Rectal smooth muscle tissue (tissue), 1 donor: ENCODE data around the gene CDK13.
"Not testable (repeated sequence)": the region's sequence is repeated elsewhere in the genome, so short reads cannot be mapped to it uniquely, and the experiment has no call there.

Experiments used
- H3K27ac ChIP-seq: one replicate; pipeline ENCODE4 v1.7.0; 2013; ENCODE audit warnings: low read depth, low read length, inconsistent platforms
- H3K27me3 ChIP-seq: one replicate; pipeline ENCODE4 v1.7.0; 2013; ENCODE audit warnings: low read length; ENCODE audit not compliant: control insufficient read depth, insufficient read depth
- H3K36me3 ChIP-seq: one replicate; pipeline ENCODE4 v1.7.0; 2013; ENCODE audit warnings: low read length; ENCODE audit not compliant: control insufficient read depth, insufficient read depth
- H3K4me1 ChIP-seq: one replicate; pipeline ENCODE4 v1.7.0; 2013; ENCODE audit warnings: low read length; ENCODE audit not compliant: control insufficient read depth, insufficient read depth
- H3K4me3 ChIP-seq: one replicate; pipeline ENCODE4 v1.7.0; 2013; ENCODE audit warnings: low read length
- H3K9ac ChIP-seq: one replicate; pipeline ENCODE4 v1.7.0; 2013; ENCODE audit warnings: low read length

The CDK13 gene

GRCh38 chr7:40097728-40098127 is 147.7 kb downstream of the CDK13 start:
- no peak overlapping the region for H3K4me3 ChIP-seq
- H3K27me3 ChIP-seq = no peaks in the 10 kb centered on the region
- H3K27ac ChIP-seq = no peak overlapping the region
- peaks cover 13% of the 10 kb centered on the region for H3K36me3 ChIP-seq
- no peak overlapping the region for H3K9ac ChIP-seq
- H3K4me1 ChIP-seq = no peaks in the 10 kb centered on the region

- Histone ChIP-seq H3K36me3 (peaks cover 9% of the 10 kb centered on the region), H3K9ac (no peak overlapping the region), H3K27ac (no peak overlapping the region), H3K4me3 (no peak overlapping the region), H3K27me3 (no peaks in the 10 kb centered on the region), H3K4me1 (no peaks in the 10 kb centered on the region)
These were observed 148.8 kb downstream of the CDK13 start for GRCh38 chr7:40098810-40099209.

DNA sequence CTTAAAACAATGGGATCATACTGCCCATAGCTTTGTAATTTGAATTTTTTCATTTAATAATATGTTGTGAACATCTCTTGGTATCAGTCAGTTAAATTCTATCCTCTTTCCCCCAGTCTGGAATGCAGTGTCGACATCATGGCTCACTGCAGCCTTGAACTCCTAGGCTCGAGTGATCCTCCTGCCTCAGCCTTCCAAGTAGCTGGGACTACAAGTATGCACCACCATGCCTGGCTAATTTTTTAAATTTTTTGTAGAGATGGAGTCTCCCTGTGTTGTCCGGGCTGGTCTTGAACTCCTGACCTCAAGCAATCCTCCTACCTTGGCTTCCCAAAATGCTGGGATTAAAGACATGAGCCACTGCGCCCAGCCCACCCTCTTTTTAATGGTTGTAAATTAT is 149.8 kb downstream of the CDK13 start:
- Histone ChIP-seq H3K4me3 (no peak overlapping the region), H3K27ac (no peak overlapping the region), H3K4me1 (no peaks in the 10 kb centered on the region), H3K27me3 (no peaks in the 10 kb centered on the region), H3K9ac (no peak overlapping the region), H3K36me3 (peaks cover under 1% of the 10 kb centered on the region)

GRCh38 chr7:40101201-40101600 is 151.1 kb downstream of the CDK13 start:
- H3K4me3 ChIP-seq = no peak overlapping the region
- no peaks in the 10 kb centered on the region for H3K36me3 ChIP-seq
- no peaks in the 10 kb centered on the region for H3K4me1 ChIP-seq
- no peak overlapping the region for H3K9ac ChIP-seq
- no peak overlapping the region for H3K27ac ChIP-seq
- H3K27me3 ChIP-seq = no peaks in the 10 kb centered on the region

GRCh38 chr7:40102897-40103296 is 152.8 kb downstream of the CDK13 start:
- Histone ChIP-seq H3K36me3 (no peaks in the 10 kb centered on the region), H3K27ac (no peak overlapping the region), H3K4me1 (no peaks in the 10 kb centered on the region), H3K4me3 (no peak overlapping the region), H3K9ac (no peak overlapping the region), H3K27me3 (no peaks in the 10 kb centered on the region)

DNA sequence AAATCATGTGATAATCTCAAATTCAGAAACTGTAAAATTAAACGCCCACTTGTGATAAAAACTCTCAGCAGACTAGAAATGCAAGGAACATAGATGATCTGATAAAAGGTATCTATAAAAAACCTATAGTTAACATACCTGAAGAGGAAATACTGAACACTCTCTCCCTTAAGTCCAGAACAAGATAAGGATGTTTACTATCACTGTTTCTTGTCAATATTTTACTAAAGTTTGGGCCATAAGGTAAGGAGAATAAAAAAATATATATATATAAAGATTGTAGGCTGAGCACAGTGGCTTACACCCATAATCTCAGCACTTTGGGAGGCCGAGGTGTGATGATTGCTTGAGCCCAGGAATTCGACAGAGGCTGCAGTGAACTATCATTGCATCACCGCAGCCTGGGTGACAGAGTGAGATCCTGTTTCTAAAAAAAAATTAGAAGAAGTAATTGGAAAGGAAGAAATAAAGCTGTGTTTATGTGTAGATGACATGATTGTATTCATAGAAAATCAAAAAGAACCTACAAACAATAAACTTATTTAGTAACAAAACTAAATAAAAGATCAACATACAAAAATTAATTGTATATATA is 155.9 kb downstream of the CDK13 start:
- H3K9ac ChIP-seq = no peak overlapping the region

GRCh38 chr7:40115936-40116335 is 165.9 kb downstream of the CDK13 start:
- no peak overlapping the region for H3K9ac ChIP-seq
- no peak overlapping the region for H3K27ac ChIP-seq
- no peaks in the 10 kb centered on the region for H3K4me1 ChIP-seq
- H3K4me3 ChIP-seq = no peak overlapping the region
- no peaks in the 10 kb centered on the region for H3K27me3 ChIP-seq
- H3K36me3 ChIP-seq = no peaks in the 10 kb centered on the region

More for the DNA sequence above, 155.9 kb downstream of the CDK13 start:
- no peaks in the 10 kb centered on the region for H3K27me3 ChIP-seq
- no peak overlapping the region for H3K4me3 ChIP-seq
- H3K4me1 ChIP-seq = no peaks in the 10 kb centered on the region
- no peaks in the 10 kb centered on the region for H3K36me3 ChIP-seq
- H3K27ac ChIP-seq = no peak overlapping the region

DNA sequence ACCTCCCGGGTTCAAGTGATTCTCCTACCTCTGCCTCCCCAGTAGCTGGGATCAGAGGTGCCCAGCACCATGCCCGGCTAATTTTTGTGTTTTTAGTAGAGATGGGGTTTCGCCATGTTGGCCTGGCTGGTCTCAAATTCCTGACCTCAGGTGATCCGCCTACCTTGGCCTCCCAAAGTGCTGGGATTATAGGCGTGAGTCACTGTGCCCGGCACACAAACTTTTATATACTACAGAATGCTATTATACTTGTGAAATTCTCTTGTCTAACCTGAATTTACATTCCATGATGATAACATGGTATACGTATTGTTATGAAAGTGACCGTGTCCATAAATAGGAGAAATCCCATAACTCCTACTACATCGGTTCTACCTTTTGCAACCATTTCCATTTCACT is 167.1 kb downstream of the CDK13 start:
- not testable (repeated sequence) for H3K9ac ChIP-seq, H3K4me3 ChIP-seq, H3K27me3 ChIP-seq, H3K36me3 ChIP-seq, H3K4me1 ChIP-seq, H3K27ac ChIP-seq

DNA sequence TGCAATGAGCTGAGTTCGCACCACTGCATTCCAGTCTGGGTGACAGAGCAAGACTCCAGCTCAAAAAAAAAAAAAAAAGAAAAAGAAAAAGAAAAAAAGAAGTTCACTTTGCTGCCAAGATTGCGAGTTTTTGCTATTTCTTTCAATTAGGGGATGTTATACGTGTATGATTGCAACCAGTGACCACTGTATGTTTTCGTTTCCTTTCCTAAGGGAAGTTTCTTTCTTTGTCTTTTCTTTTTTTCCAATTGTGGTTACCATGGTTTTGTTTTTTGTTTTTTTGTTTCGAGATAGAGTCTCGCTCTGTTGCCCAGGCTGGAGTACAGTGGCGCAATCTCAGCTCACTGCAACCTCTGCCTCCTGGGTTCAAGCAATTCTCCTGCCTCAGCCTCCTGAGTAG is 168.1 kb downstream of the CDK13 start:
- H3K27ac ChIP-seq, H3K27me3 ChIP-seq, H3K36me3 ChIP-seq, H3K9ac ChIP-seq, H3K4me3 ChIP-seq, H3K4me1 ChIP-seq: not testable (repeated sequence)

DNA sequence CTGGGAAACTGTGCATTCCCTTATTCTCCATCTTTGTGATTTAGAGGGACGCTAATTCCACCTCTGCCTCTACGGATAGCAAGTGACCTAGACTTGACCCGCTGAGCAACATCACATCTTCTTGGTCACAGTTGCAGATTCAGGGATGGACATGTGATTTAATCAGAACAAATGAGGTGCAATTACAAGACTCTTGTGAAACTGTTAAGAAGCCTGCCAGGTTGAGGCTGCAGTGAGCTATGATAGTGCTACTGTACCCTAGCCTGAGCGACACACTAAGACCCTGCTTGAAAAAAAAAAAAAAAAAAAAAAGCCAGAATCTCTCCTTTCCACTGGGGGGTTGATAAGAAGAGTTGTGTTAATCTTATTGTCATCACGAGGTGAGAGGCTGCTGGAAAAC is 170.0 kb downstream of the CDK13 start:
- Histone ChIP-seq H3K9ac (no peak overlapping the region), H3K27me3 (no peaks in the 10 kb centered on the region), H3K4me3 (no peak overlapping the region), H3K4me1 (no peaks in the 10 kb centered on the region), H3K36me3 (no peaks in the 10 kb centered on the region), H3K27ac (no peak overlapping the region)

GRCh38 chr7:40122100-40122939 is 172.3 kb downstream of the CDK13 start:
- H3K27ac ChIP-seq, H3K9ac ChIP-seq, H3K4me1 ChIP-seq, H3K27me3 ChIP-seq, H3K36me3 ChIP-seq, H3K4me3 ChIP-seq: not testable (repeated sequence)

DNA sequence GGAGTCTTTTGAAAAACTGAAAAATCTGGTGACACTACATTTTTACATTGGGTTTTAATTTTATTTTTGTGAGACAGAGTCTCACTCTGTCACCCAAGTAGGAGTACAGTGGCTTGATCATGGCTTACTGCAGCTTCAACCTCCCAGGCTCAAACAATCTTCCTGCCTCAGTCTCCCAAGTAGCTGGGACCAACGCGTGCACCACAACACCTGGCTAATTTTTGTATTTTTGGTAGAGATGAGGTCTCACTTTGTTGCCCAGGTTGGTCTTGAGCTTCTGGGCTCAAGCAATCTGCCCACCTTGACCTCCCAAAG is 172.8 kb downstream of the CDK13 start:
- H3K9ac ChIP-seq = no peak overlapping the region
- H3K4me1 ChIP-seq = no peaks in the 10 kb centered on the region
- no peak overlapping the region for H3K4me3 ChIP-seq
- no peaks in the 10 kb centered on the region for H3K27me3 ChIP-seq
- H3K27ac ChIP-seq = no peak overlapping the region
- no peaks in the 10 kb centered on the region for H3K36me3 ChIP-seq
